Omental fat pad (tissue), 4 donors: ENCODE results near the gene ASPDH. TPM values are rescaled to one million over a fixed set of nuclear protein-coding genes. Genes with fewer than 3 reads are reported as not detected.
"Not testable (repeated sequence)": the region's sequence is repeated elsewhere in the genome, so short reads cannot be mapped to it uniquely, and the experiment has no call there.

Experiments used
- ATAC-seq: fragments of 150-250 bp; one replicate; pipeline ENCODE4 v1.9.1; 2016; ENCODE audit warnings: mild to moderate bottlenecking, moderate library complexity; ENCODE audit not compliant: low FRiP score
- DNase-seq: peaks from one replicate; pipeline ENCODE4 v3.0.0-alpha.2; 2019; ENCODE audit warnings: low spot score
- total RNA-seq, 4 donors: library from RNA; depleted of rRNA; stranded (reverse); fragments of >200 nt; gene quantifications; one replicate each; pipeline ENCODE4 v1.1.0, GENCODE V29; 2016
- TF ChIP-seq, protein P1 (sequence below), 3 donors: fragments of 450-650 bp; IDR thresholded peaks; one replicate each; pipeline ENCODE4 v1.5.1; 2016 to 2017; ENCODE audit warnings: antibody characterized with exemption in 3 of 3, mild to moderate bottlenecking in 3 of 3, moderate library complexity in 2 of 3

The ASPDH gene
- total RNA-seq, 4 donors from 2014 or later: not detected

DNA sequence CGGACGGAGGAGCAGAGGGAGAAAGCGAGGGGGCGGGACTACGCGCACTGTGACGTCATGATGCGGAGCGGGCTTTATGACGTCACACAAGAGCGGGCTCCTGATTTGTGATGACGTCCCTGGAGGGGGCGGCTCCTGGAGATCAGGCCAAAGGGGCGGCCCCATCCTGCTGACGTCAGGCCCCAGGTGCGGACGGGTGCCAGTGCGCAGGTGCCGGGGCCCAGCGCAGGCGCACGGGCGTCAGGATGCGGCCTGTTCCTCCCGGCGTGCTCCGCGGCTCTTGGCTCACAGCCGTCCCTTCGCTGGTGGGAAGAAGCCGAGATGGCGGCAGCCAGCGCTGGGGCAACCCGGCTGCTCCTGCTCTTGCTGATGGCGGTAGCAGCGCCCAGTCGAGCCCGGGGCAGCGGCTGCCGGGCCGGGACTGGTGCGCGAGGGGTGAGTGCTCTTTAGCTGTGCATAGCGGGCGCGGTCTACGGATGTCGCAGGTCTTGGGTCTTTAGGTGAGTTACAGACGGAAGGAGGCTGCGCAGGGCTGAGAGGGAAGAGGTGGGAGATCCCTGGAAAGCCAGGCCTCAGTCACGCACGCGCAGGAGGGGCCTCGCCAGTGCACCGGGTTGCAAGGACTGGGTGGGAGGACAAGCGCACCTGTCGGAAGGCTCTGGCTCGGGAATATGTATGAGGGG lies 37.3 kb downstream of the ASPDH start, which contains the start of the genes EMC10 and GARIN5A:
Gene EMC10 (plus strand): TSS at position 284 of the 683 bp plus-strand sequence. CDS start 38 bp downstream, at position 322.
Gene GARIN5A (minus strand): TSS at position 625 of the 683 bp plus-strand sequence. CDS start 460 bp downstream, at position 165.
- TF ChIP-seq, protein P1, sequence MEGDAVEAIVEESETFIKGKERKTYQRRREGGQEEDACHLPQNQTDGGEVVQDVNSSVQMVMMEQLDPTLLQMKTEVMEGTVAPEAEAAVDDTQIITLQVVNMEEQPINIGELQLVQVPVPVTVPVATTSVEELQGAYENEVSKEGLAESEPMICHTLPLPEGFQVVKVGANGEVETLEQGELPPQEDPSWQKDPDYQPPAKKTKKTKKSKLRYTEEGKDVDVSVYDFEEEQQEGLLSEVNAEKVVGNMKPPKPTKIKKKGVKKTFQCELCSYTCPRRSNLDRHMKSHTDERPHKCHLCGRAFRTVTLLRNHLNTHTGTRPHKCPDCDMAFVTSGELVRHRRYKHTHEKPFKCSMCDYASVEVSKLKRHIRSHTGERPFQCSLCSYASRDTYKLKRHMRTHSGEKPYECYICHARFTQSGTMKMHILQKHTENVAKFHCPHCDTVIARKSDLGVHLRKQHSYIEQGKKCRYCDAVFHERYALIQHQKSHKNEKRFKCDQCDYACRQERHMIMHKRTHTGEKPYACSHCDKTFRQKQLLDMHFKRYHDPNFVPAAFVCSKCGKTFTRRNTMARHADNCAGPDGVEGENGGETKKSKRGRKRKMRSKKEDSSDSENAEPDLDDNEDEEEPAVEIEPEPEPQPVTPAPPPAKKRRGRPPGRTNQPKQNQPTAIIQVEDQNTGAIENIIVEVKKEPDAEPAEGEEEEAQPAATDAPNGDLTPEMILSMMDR (IDR thresholded peaks at IDR 0.05): no peak
- ATAC-seq (peak; percentile 93), DNase-seq (peak; percentile 73)

DNA sequence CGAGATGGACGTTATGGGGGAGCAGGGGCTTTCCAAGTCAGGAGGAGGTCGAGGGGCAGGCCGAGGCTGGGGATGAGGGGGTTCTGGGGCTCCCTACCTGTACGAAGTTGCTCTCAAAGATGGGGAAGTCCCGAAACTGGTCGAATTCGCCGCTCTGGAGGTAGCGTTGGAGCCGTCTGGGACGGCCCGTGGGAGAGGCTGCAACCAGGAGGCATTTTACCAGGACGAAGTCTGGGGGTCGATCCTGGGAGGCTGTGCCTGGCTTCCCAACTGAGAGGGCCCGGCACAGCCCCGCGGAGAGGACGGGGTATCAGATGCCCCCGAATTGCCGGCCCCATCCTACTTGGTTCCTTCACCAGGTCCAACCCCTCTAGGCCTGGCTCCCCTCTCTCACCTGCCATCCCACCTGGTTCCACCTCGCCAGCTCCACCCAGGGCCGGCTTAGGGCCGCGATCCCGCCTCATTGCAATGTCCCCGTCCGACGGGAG lies 37.9 kb downstream of the ASPDH start:
- DNase-seq (no peak), ATAC-seq (no peak)
- TF ChIP-seq, protein P1 (IDR thresholded peaks at IDR 0.05): no peak

DNA sequence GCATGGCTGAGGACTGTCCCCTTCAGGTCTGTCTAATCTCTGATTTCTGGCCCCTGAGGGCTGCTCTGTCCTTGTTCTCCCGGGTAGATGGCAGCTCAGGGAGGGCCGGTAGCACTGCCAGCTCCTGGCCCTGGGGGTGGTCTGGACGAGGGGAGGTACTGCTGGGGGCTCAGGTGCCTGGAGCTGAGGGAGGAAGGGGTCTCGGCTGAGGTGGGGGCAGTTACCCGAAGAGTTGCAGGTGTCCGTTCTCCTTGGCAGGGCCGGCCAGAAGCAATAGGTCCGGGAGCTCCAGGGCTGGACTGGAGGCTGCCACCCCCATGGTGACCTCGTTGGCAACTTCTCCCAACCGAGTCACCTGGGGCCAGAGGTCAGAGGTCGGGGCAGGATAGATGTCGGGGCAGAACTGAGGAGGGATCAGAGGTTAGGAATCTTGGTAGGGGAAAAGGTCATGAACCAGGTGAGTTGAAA lies 38.6 kb downstream of the ASPDH start:
- TF ChIP-seq, protein P1 (IDR thresholded peaks at IDR 0.05): no peak
- no peak for DNase-seq

DNA sequence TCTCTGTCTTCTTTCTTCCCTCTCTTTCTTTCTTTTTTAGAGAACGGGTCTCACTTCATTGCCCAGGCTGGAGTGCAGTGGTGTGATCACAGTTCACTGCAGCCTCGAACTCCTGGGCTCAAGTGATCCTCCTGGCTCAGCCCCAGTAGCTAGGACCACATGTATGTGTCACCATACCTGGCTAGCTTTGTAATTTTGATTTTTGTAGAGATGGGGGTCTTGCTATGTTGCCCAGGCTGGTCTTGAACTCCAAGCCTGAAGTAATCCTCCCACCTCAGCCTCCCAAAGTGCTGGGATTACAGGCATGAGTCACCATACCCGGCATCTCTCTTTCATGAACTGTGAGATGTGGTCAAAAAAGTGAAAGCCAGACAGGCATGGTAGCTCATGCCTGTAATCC lies 40.4 kb downstream of the ASPDH start:
- DNase-seq, ATAC-seq: not testable (repeated sequence)

More for the DNA sequence above, 38.6 kb downstream of the ASPDH start:
- no peak for ATAC-seq

DNA sequence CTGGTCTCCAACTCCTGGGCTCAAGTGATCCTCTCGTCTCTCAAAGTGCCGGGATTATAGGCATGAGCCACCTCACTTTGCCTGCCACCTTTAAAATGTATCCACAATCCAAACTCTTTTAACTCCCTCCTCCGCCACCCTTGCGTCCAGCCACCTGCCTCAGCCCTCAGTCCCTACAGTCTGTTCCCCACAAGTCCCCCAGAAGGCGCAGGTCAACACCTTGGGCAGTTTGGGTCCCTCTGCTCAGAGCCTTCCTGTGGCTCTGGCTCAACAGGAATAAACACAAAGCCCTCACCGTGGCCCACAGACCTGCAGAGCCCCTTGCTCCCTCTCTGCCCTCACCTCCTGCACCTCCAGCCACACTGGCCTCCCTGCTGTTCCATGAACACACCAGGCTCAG lies 44.9 kb downstream of the ASPDH start:
- TF ChIP-seq, protein P1 (IDR thresholded peaks at IDR 0.05): no peak

DNA sequence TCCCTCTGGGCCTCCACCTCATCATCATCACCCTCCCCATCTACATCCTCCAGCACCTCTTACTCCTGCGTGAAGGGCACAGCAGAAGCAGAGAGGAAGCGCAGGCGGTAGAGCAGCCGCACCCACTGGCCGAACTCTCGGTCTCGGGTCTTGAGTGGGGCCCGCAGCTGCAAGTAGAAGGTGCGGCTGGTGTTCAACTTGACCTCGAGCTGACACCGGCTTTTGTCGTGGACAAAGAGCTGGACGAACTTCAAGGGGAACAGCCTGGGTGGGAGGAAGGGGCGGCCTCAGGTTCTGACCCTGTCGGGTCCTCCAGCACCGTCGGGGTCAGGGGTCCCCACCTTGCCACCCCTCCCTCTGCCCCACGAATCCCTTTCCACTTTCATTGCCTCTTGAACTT lies 46.1 kb downstream of the ASPDH start:
- no peak for DNase-seq
- ATAC-seq: no peak
- TF ChIP-seq, protein P1 (IDR thresholded peaks at IDR 0.05): no peak

More for the DNA sequence above, 44.9 kb downstream of the ASPDH start:
- DNase-seq (no peak), ATAC-seq (no peak)

DNA sequence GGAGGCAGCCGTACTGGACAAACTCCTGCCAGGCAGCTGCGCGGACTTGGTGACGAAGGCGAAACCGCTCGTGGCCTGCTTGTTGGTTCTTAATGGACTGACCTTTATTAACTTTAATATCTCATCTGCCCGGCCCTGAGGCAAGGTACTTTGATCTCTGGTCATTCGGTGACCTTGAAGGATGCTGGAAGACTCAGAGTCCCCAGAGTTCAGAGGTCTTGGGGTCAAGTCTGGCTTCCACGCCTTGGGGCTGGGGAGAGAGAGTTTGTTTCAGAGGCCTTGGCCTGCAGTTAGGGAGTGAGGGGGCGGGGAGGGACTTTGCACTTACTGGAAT lies 47.0 kb downstream of the ASPDH start:
- ATAC-seq: no peak
- no peak for DNase-seq
- TF ChIP-seq, protein P1 (IDR thresholded peaks at IDR 0.05): no peak
